ENCODE measurements around the gene LDLRAD4.
"Not testable (repeated sequence)": the region's sequence is repeated elsewhere in the genome, so short reads cannot be mapped to it uniquely, and the experiment has no call there.

Gene LDLRAD4

DNA sequence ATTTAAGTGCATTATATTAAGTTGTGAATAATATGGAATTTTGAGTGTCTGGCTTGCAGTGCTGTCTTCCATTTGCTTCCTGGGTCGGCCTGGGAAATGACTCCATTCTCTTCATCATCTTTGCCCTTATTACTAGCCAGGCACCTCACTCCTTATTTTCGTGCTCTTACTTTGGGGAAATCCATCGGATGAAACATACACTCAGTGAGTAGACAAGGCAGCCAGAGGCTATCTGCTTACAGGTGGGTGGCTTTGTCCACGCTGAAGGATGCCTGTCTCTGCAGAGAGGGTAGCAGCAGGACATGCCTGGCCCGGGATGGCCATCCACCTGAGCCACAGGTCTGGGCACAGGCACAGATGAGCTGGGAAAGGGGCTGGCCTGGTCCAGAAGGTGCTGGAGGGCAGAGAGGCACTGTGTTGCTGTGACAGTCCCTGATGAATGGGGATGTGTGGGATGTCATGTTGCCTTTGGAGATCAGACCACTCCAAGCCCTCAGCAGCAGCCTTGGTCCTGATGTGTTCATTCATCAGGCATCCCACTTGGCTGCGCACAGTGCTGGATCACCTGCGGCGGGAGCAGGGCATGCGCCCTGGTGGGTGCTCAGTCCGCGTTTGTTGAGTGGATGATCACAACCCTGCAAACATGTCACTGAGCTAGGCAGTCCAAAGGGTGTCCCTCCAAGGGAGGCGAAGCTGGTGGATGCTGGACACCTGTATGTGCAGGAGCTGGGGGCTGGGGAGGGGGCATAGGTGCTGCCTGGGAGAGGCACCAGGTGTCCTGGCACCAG lies 236.0 kb downstream of the LDLRAD4 start:
- DNase-seq, result no peak

DNA sequence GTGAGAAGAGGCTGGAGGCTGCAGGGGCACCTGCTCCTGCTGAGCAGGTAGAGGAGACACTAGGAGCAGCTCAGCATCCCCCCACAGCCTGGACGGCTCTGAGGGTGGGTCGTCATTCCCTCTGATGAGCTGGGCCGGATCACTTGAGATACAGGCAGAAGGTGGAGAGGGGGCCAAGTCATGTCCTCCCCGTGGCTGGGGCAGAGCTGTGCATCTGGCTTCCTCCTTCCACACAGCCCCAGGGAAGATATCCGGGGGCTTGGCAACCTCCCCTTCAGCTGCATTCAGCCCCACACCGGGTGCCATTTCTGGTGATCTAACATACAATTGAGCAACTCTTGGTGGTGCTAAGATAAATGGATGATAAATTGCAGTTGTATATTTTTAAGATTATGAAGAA lies 236.9 kb downstream of the LDLRAD4 start:
- no peak for DNase-seq

DNA sequence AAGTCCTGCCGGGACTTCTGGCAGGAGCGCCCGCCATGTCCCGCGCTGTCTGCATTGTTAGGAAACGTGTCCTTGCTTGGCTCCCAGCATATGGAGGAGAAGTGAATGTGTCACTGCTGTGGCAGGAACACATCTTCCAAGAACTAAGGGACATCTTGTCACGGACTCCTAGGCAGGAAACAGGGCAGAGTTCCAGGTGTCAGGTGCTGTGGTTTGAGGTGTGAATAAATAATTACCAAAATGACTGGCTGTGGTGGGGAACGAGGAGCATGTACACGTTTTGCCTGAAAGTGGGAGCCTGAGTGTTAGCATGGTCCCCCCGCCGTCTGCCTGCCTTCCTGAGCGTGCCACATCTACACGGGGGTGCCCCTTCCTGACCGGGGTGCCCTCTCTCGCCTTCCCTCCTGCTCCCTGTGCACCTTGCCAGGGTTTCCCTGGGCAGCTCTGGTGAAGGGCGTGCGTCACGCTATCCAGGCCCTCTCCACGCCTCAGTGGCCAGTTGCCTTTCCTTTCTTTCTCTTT lies 237.5 kb downstream of the LDLRAD4 start:
- no peak for DNase-seq

DNA sequence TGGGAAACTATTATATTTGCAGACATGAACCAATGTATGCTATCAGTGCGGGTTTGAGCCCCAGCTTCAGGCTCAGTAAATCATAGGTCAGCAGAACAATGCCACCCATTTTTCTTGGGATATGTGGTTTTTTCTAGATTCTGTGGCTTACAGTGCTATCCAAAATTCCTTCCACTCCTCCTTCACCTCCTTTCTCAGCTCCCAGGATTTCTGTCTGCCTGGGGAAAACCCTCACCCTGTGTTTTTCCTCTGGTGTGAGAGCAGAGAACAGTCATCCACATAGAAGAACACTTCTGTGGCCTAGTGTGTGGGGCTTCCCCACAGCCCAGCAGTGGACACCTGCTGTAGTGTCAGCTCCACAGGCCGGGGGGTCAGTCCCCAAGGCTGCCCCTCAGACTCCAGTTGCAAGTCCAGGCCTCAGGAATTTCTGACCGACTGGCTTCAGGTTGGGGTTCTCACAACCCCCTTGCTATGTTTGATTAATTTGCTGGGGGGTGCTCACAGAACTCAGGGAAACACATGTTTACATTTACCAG lies 238.2 kb downstream of the LDLRAD4 start:
- no peak for DNase-seq

DNA sequence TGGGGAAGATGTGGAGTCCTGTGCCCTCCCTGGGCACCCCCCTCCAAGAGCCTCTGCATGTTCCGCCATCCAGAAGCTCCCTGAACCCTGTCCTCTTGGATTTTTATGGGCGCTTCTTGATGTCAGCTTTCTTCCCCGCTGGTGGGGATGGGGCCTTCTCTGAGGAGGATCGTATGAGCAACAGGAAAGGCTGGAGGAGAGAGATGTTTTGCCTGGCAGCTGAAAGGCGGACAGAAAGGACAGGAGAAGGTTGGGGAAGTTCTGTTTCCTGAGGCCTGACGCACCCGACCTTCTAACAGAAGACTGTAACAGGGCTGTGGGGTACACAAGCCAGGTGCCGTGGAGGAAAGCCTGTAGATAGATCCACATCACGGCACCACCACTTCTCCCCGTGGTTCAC lies 238.8 kb downstream of the LDLRAD4 start:
- no peak for DNase-seq

DNA sequence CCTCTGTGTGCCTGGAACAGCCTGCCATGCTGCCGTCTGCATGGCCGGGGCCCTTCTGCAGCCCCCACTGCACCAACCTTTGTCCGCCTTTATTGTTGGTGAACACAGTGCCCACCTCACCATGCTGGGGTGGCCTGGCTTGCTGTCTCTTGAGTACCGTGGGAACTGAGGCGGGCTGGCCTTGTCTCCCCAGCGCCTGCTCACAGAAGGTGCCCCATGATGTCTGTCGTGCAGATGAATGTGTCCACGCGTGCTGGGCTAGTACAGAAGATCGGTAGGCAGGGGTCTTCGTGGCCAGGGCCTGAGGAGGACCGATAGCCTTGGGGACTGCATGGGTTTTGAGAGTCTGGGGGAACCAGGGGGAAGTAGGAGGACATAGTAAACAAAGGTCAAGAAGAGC lies 242.4 kb downstream of the LDLRAD4 start:
- no peak for DNase-seq

DNA sequence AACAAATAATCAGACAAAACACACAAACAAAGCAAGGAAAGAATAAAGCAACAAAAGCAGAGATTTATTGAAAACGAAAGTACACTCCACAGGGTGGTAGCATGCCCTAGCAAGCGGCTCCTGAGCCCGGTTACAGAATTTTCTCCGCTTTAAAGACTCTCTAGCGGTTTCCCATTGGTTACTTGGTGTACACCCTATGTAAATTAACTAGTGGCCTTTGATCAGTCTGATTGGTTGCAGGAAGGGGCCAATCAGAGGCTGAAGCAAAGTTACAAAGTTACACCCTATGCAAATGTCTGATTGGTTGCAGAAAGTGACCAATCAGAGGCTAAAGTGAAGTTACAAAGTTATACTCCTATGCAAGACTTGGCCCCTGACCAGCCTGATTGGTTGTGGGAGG lies 242.9 kb downstream of the LDLRAD4 start:
- DNase-seq, result no peak

DNA sequence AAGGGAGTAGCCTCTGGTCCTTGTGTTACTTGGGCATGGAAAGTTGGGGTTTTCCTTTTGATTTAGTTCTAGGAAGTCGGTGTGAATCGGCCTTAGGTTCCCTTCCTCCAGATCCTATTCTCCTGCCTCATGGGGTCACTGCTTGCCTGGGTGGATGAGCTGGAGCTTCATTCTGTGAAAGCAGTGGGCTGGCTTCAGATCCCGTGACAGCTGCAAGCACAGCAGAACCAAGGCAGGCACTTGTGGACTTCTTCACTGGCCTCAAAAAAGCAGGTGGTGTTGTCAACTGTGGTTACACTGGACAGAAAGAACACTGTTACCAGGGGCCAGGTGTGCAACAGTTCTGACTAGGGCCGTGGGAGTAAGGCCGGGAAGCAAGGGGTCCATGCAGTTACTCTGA lies 243.4 kb downstream of the LDLRAD4 start:
- DNase-seq, result no peak

DNA sequence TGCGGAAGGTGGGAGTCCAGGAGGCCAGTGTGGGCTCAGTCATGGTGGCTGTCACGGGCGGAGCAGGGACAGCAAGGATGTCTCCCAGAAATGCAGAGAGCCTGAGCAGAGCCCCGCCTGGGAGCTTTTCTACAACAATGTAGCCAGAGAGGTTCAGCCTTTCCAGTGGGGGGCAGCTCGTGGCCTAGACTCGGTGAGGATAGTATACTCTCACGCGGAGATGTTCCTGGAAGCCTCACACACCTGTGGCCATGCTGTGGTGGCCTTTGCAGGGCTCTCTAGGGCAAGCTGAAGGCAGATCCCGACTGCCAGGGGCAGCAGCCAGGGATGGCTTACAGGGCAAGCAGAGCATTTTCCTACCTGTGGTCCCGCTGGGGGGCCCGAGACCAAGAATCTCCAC lies 244.1 kb downstream of the LDLRAD4 start:
- no peak for DNase-seq

DNA sequence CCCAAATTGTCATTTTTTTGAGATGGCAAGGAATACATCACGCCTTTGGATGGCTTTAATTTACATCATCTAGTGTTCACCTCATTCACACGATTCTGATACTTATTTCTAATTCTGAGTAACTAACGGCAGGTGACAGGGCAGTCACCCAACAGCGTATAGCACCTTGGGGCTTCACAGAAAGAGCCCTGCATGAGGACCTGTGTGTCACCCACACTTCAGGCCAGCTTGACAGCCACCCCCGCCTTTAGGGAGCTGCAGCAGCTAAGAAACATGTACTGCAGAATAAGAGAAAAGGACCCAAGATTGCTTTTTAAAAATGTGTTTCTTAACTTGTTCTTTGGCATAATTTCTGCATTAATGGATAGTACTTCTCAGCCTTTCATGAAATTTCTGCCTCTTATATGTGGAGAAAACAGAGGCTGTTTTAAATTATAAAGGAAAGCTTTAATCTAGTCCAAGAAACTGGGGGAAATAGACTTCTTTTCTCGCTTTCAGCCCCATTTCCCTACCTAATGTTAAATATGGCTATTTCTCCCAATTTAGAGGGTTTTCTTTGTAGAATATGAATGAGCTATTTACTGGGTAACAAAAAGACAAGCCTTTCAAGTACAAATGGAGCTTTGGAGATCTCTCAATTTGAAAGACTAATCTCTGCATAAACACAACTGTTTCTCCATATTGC lies 245.1 kb downstream of the LDLRAD4 start:
- no peak for DNase-seq

DNA sequence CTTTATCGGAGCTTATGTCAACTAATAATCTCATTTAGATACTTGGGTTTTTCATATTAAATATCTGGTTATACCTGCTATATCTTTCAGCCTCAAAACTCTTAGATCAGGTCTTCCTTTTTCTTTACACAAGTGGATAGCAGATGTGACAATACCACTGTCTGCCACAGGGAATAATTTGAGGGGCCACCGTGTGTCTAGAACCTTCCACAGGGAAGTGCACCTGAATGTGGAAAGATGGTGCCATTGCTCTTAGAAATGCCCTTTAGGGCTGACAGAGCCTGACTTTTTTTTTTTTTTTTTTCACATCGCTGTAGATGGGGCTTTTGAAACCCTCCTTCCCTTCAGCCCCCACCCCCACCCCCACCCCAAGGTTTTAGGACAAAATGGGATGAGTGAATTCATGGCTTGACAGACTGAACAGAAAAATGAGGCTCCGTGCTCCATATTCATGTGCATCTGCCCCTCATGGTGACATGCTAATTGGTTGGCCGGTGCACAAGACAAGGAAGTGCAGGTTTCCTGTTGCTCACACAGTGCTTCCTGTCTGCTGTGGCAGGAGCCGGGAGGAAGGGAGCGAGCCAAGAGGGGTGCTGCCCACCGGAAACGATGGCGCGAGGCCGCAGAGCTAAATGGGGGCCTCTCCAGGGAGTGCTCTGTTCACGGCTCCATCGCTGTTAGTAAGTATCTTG lies 246.0 kb downstream of the LDLRAD4 start:
- no peak for DNase-seq

DNA sequence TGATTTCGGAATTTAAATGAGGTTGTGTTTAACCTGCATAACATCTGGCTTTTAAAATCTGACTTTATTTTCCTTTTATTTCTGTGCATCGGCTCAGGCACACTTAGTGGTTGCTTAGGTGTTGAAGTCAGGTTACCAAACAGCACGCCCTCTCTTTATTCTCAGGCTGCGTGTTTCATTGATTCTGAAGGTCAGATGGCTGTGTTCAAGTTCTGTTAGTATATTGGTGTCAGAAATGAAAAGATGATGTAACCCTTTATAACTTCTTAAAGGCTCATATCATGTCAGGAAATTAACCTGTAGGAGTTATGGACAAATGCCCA lies 246.5 kb downstream of the LDLRAD4 start:
- DNase-seq, result no peak

DNA sequence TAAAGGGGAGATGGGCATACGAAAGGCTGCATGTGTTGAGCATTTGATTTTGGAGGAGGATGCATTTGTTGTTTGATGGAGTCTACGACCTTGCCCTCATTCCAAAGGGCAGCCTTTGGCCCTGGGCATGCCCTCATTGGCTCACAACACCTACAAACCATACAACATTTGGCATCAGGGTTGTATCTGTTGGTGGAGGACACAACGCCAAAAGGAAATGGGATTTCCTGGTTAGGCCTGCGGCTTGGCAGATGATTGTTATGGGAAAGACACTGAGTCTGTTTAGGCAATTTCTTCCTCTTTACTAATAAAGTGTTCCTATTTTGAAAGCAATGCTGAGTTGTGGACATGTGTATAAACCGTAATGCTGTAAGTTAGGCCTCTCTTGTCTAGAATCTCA lies 246.9 kb downstream of the LDLRAD4 start:
- DNase-seq, result no peak

DNA sequence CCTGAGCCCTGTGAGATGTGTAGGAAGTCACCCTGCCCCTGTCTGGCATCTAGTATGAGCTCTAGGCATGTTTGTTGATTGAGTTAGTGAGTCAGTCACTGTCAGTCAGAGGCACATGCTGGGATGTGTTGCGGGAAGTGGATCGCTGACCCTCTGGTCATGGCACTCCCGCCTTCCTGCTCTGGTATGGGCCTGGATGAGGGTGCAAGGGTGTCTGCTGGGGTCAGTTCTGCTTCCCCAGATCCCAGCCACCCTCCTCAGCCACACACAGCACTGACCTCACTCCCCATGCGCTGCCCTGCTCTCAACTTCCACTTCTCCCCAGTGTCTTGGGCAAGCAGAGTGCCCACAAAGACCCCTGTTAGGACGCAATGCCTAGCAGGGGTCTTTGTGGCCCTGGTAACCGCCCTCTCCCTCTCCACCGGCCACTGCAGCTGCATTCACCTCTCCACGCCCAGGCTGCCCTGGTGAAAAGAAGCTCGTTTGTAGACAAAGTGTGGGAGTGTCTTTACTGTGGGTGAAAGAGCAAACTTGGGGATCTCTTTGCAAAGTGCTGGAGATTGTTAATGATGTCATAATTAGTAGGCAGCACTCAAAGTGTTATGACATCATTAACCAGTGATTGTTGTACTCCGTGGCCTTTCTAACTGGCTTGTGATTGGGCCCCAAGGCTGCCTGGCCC lies 252.1 kb downstream of the LDLRAD4 start:
- DNase-seq, result no peak

DNA sequence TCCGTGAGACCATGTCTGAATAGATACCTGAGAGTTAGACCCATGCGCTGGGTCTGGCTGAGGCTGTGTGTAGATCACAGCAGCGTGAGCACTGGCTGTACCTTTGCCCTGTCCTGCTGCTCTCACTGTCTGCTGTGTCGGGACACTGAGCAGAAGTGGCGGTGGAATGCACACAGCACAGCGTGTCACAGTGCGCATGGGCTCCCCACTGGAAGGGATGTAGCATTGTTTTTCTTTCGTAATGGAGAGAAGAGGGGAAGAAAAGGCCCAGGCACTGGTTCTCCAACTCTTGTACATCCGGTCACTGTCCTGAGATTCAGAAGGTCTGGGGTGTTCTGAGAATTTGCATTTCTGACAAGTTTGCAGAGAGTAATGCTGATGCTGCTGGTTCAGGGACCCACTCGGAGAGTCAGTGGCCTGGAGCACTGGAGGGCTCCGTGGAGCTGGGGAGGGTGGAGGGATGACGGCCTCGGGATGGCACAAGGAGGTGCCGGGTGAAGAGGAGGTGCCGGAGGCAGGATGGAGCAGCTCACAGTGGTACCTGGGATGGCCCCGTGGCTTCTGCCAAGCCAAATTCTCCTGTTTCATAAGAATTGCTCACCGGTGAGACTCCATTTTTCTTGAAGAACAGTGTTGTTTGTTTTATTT lies 252.8 kb downstream of the LDLRAD4 start:
- no peak for DNase-seq

DNA sequence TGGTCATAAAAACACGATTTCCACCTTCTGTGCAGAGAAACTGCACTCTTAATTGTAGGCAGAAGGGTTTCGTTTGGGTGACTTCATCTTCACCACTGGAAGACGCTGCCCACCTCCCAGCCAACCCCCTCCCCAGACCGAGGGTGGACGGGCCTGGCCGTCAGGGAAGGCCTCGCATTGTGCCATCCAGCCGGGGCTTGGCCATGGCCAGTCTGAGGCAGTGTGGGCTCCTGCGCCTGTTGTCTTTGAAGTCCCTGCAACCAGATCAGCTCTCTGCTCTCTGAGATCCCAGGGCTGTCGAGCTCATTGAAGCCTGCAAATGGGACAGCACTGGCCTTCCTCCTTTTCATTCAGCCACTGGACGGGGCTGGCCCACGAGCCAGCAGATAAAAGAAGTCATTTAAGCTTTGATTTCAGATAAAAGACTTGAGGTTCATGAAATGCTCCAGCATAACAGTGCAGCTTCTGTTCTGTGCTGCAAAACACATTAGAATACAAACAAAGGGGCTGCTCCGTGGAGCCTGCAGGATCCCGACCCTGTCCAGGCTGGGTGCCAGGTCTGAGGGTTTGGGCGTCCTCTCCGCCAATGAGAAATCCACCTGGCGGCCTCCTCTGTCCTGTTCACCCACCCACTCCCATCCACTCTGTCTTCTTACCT lies 253.5 kb downstream of the LDLRAD4 start:
- no peak for DNase-seq

DNA sequence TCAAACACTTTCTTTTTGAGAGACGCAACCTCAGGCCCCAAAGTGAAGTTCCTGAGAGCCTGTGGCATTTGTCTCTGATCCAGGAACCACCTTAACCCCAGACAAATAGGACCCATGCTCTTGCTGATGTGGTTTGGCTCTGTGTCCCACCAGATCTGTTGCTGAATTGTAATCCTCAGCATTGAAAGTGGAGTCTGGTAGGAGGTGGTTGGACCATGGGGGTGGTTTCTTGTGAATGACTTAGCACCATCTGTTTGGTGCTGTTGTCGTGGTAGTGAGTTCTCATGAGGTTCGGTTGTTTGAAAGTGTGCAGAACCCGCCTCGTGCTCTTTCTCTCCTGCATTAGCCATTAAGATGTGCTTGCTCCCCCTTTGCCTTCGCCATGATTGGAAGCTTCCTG lies 255.2 kb downstream of the LDLRAD4 start:
- DNase-seq, result no peak

DNA sequence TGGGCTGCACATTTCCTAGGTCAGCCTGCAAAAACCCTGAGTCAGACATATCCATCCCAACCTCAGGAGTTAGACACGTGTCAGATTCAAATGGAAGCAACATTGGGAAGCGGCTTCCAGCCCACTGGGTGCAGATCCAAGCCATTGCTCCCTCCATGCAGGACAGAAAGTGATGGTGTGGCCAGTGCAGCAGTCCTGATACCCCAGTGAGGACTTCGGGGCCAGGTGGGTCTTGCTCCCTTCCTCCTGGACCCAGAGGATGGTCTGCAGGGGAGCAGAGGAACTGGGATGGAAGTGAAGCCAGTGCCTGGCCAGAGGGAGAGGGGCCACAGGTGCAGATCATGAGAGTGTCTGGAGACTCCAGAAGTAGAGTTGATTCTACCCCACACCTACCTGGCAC lies 255.8 kb downstream of the LDLRAD4 start:
- DNase-seq, result no peak

DNA sequence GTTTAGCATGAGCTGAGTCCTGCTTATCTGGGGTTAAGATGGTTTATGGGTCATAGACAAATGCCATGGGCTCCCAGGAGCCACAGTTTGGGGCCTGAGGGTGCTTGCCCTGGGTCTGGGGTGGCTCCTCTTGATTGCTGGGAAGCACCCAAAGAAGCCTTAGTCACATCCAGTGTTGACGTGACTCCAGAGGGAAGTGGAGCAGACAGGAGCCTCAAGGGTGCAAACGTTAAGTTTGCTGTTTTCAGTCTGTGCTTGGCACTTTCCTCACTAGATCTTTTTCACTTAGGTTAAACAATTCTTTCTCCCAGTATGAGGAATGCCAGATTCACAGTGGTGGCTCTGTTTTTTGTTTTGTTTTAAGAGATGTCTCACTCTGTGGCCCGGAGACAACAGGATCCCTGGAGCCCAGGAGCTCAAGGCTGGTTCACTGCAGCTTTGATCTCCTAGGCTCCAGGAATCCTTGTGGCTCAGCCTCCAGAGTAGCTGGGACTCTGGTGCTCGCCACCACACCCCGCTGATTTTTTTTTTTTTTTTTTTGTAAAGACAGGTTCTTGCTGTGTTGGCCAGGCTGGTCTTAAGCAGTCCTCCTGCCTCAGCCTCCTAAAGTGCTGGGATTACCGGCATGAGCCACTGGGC lies 256.5 kb downstream of the LDLRAD4 start:
- DNase-seq, result no peak

DNA sequence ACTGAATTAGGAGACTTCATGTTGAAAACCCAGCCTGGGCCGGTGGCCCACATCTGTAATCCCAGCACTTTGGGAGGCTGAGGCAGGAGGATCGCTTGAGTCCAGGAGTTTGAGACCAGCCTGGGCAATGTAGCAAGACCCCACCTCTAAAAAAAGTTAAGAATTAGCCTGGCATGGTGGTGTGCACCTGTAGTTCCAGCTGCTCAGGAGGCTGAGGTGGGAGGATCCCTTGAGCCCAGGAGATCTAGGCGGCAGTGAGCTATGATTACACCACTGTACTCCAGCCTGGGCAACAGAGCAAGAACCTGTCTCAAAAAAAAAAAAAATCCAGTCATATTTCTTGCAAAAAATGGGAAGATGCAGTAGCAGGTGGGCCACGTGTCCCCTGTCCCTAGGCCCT lies 257.8 kb downstream of the LDLRAD4 start:
- not testable (repeated sequence) for DNase-seq

DNA sequence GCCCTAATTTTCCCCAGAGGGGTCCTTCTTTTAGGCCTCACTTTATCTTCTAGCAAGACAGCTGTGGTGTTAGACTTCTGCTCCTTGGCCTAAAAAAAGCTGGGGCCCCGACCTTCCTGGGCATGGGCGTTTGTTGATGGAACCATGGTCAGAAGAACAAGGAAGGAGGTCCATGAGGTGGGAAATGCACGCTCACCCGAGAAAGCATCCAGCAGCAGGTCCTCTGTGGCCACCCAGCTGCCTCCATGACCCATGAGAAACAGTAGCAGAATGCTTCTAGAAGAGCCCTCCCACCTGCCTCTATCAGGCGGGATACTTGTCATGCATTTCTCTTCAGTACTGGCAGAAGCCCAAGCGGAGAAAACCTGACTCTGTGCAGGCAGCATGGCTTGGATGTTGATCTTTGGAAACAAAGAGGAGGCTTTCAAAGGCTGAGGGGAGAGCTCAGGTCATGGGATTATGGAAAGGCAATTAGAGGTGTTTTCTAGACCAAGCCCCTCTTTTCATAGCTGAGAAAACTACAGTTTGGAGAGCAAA lies 258.7 kb downstream of the LDLRAD4 start:
- DNase-seq, result peak; percentile 50
